ENCODE results near the gene FAM114A1. TPM values are rescaled to one million over a fixed set of nuclear protein-coding genes. Genes with fewer than 3 reads are reported as not detected.

The FAM114A1 gene
- total and polyA plus RNA-seq, 2 experiments from 2014 or later = 13.0 to 14.5 TPM

GRCh38 chr4:38926896-38927295 is 59.3 kb downstream of the FAM114A1 start:
- ATAC-seq = no peak
- H3K9me2 ChIP-seq (ENCODE audit: insufficient read depth) = no peaks in the 10 kb centered on the region

More at GRCh38 chr4:38926896-38927295, 59.3 kb downstream of the FAM114A1 start:
- no peaks in the 10 kb centered on the region for H4K20me1 ChIP-seq (replicated peaks; ENCODE audit: insufficient read depth)
- no peak for DNase-seq (ENCODE audit: low spot score)
- no peaks in the 10 kb centered on the region for H3F3A ChIP-seq (replicated peaks; ENCODE audit: low read depth)
- H3K36me3 Mint-ChIP-seq (ENCODE audit: low read depth) = no peaks in the 10 kb centered on the region
- no peaks in the 10 kb centered on the region for H3K9me3 Mint-ChIP-seq
- H3K79me2 ChIP-seq (replicated peaks; ENCODE audit: insufficient read depth) = no peaks in the 10 kb centered on the region
- H3K4me1 Mint-ChIP-seq = peaks cover 2% of the 10 kb centered on the region; the same call in 2 of the 3 replicates
- no peak overlapping the region for H3K4me3 ChIP-seq
- H2AFZ ChIP-seq = no peak overlapping the region
- no peak overlapping the region for H3K4me3 Mint-ChIP-seq
- H3K4me2 ChIP-seq = no peak overlapping the region
- H3K27me3 ChIP-seq (ENCODE audit: insufficient read depth) = no peaks in the 10 kb centered on the region
- TF ChIP-seq NANOG (IDR thresholded peaks at IDR 0.05; ENCODE audit: borderline replicate concordance) = no peak
- TF ChIP-seq, protein P1, sequence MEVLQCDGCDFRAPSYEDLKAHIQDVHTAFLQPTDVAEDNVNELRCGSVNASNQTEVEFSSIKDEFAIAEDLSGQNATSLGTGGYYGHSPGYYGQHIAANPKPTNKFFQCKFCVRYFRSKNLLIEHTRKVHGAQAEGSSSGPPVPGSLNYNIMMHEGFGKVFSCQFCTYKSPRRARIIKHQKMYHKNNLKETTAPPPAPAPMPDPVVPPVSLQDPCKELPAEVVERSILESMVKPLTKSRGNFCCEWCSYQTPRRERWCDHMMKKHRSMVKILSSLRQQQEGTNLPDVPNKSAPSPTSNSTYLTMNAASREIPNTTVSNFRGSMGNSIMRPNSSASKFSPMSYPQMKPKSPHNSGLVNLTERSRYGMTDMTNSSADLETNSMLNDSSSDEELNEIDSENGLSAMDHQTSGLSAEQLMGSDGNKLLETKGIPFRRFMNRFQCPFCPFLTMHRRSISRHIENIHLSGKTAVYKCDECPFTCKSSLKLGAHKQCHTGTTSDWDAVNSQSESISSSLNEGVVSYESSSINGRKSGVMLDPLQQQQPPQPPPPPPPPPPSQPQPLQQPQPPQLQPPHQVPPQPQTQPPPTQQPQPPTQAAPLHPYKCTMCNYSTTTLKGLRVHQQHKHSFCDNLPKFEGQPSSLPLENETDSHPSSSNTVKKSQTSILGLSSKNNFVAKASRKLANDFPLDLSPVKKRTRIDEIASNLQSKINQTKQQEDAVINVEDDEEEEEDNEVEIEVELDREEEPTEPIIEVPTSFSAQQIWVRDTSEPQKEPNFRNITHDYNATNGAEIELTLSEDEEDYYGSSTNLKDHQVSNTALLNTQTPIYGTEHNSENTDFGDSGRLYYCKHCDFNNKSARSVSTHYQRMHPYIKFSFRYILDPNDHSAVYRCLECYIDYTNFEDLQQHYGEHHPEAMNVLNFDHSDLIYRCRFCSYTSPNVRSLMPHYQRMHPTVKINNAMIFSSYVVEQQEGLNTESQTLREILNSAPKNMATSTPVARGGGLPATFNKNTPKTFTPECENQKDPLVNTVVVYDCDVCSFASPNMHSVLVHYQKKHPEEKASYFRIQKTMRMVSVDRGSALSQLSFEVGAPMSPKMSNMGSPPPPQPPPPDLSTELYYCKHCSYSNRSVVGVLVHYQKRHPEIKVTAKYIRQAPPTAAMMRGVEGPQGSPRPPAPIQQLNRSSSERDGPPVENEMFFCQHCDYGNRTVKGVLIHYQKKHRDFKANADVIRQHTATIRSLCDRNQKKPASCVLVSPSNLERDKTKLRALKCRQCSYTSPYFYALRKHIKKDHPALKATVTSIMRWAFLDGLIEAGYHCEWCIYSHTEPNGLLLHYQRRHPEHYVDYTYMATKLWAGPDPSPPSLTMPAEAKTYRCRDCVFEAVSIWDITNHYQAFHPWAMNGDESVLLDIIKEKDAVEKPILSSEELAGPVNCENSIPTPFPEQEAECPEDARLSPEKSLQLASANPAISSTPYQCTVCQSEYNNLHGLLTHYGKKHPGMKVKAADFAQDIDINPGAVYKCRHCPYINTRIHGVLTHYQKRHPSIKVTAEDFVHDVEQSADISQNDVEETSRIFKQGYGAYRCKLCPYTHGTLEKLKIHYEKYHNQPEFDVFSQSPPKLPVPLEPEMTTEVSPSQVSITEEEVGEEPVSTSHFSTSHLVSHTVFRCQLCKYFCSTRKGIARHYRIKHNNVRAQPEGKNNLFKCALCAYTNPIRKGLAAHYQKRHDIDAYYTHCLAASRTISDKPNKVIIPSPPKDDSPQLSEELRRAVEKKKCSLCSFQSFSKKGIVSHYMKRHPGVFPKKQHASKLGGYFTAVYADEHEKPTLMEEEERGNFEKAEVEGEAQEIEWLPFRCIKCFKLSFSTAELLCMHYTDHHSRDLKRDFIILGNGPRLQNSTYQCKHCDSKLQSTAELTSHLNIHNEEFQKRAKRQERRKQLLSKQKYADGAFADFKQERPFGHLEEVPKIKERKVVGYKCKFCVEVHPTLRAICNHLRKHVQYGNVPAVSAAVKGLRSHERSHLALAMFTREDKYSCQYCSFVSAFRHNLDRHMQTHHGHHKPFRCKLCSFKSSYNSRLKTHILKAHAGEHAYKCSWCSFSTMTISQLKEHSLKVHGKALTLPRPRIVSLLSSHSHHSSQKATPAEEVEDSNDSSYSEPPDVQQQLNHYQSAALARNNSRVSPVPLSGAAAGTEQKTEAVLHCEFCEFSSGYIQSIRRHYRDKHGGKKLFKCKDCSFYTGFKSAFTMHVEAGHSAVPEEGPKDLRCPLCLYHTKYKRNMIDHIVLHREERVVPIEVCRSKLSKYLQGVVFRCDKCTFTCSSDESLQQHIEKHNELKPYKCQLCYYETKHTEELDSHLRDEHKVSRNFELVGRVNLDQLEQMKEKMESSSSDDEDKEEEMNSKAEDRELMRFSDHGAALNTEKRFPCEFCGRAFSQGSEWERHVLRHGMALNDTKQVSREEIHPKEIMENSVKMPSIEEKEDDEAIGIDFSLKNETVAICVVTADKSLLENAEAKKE (CRISPR knock-in tag; IDR thresholded peaks at IDR 0.05) = no peak
- no peak for TF ChIP-seq CREB1 (CRISPR knock-in tag; IDR thresholded peaks at IDR 0.05; ENCODE audit: low read depth)
- no peak for TF ChIP-seq ZNF114 (CRISPR knock-in tag; IDR thresholded peaks at IDR 0.05)
- TF ChIP-seq, protein P2, sequence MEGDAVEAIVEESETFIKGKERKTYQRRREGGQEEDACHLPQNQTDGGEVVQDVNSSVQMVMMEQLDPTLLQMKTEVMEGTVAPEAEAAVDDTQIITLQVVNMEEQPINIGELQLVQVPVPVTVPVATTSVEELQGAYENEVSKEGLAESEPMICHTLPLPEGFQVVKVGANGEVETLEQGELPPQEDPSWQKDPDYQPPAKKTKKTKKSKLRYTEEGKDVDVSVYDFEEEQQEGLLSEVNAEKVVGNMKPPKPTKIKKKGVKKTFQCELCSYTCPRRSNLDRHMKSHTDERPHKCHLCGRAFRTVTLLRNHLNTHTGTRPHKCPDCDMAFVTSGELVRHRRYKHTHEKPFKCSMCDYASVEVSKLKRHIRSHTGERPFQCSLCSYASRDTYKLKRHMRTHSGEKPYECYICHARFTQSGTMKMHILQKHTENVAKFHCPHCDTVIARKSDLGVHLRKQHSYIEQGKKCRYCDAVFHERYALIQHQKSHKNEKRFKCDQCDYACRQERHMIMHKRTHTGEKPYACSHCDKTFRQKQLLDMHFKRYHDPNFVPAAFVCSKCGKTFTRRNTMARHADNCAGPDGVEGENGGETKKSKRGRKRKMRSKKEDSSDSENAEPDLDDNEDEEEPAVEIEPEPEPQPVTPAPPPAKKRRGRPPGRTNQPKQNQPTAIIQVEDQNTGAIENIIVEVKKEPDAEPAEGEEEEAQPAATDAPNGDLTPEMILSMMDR (conservative IDR thresholded peaks at IDR 0.05; ENCODE audit: low read depth in 2 of 2) = no peak
- TF ChIP-seq ZNF331 (CRISPR knock-in tag; IDR thresholded peaks at IDR 0.05; ENCODE audit: low read depth) = no peak
- TF ChIP-seq STAT1 (IDR thresholded peaks at IDR 0.05; ENCODE audit: unreplicated experiment) = no peak
- no peak for TF ChIP-seq JUNB (IDR thresholded peaks at IDR 0.05; ENCODE audit: unreplicated experiment)
- no peak for TF ChIP-seq REST (IDR thresholded peaks at IDR 0.05; ENCODE audit: unreplicated experiment)
- TF ChIP-seq EZH2 (IDR thresholded peaks at IDR 0.05; ENCODE audit: low read depth, unreplicated experiment) = no peak
- no peak for TF ChIP-seq POLR2AphosphoS5 (IDR thresholded peaks at IDR 0.05; ENCODE audit: low read depth)
- no peak for TF ChIP-seq EZH2phosphoT487 (IDR thresholded peaks at IDR 0.05; ENCODE audit: unreplicated experiment)
- TF ChIP-seq, protein P3, sequence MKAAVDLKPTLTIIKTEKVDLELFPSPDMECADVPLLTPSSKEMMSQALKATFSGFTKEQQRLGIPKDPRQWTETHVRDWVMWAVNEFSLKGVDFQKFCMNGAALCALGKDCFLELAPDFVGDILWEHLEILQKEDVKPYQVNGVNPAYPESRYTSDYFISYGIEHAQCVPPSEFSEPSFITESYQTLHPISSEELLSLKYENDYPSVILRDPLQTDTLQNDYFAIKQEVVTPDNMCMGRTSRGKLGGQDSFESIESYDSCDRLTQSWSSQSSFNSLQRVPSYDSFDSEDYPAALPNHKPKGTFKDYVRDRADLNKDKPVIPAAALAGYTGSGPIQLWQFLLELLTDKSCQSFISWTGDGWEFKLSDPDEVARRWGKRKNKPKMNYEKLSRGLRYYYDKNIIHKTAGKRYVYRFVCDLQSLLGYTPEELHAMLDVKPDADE (IDR thresholded peaks at IDR 0.05) = no peak
- 0 out of 2 replicates have a peak, but pooled peaks cover 4% of the 10 kb centered on the region for H3K4me1 ChIP-seq (ENCODE audit: insufficient read depth)
- H3K27me3 Mint-ChIP-seq (ENCODE audit: insufficient read depth, low read depth, poor library complexity) = peaks cover 2% of the 10 kb centered on the region
- H3K27ac Mint-ChIP-seq = no peak overlapping the region
- H3K36me3 ChIP-seq (ENCODE audit: insufficient read depth) = no peaks in the 10 kb centered on the region
- no peak overlapping the region for H3K27ac ChIP-seq (ENCODE audit: low read depth)

All from GM23338 (cell line).